Limb (tissue), 2 donors: ENCODE data around the gene RUNX2.

Experiments
- DNase-seq, 2 donors: peaks; one replicate each; pipeline ENCODE4 v3.0.0-alpha.2; 2016; ENCODE audit errors: extremely low spot score in 2 of 2

Gene RUNX2

GRCh38 chr6:45432977-45433376 is 104.8 kb downstream of the RUNX2 start:
- DNase-seq = no peak

- no peak for DNase-seq
Measured at GRCh38 chr6:45433533-45434380, 105.6 kb downstream of the RUNX2 start.

- DNase-seq = no peak
Measured at GRCh38 chr6:45434381-45434700, 106.2 kb downstream of the RUNX2 start.

GRCh38 chr6:45436544-45437438 is 108.7 kb downstream of the RUNX2 start:
- DNase-seq = no peak

- DNase-seq = no peak
Measured at GRCh38 chr6:45437439-45437815, 109.3 kb downstream of the RUNX2 start.

- DNase-seq = no peak
Measured at GRCh38 chr6:45438151-45438550, 110.0 kb downstream of the RUNX2 start.

GRCh38 chr6:45438849-45439406 is 110.8 kb downstream of the RUNX2 start:
- no peak for DNase-seq

GRCh38 chr6:45439459-45439858 is 111.3 kb downstream of the RUNX2 start:
- DNase-seq = no peak

- no peak for DNase-seq
Measured at GRCh38 chr6:45439861-45440388, 111.8 kb downstream of the RUNX2 start.

GRCh38 chr6:45441851-45442453 is 113.8 kb downstream of the RUNX2 start:
- no peak for DNase-seq

- DNase-seq = no peak
Measured at GRCh38 chr6:45442716-45443115, 114.6 kb downstream of the RUNX2 start.

- DNase-seq = no peak
Measured at GRCh38 chr6:45445364-45445748, 117.2 kb downstream of the RUNX2 start.

GRCh38 chr6:45445749-45446549 is 117.8 kb downstream of the RUNX2 start:
- DNase-seq = peak; percentile 44 to 78

GRCh38 chr6:45447005-45447404 is 118.9 kb downstream of the RUNX2 start:
- no peak for DNase-seq

GRCh38 chr6:45447716-45448115 is 119.6 kb downstream of the RUNX2 start:
- DNase-seq = no peak

GRCh38 chr6:45448417-45449389 is 120.6 kb downstream of the RUNX2 start:
- no peak for DNase-seq

GRCh38 chr6:45450132-45450531 is 122.0 kb downstream of the RUNX2 start:
- no peak for DNase-seq

- DNase-seq = no peak
Measured at GRCh38 chr6:45450831-45451230, 122.7 kb downstream of the RUNX2 start.

GRCh38 chr6:45454008-45454911 is 126.1 kb downstream of the RUNX2 start:
- no peak for DNase-seq
